WTC11 (cell line): ENCODE results near the gene WFDC1. TPM values are rescaled to one million over a fixed set of nuclear protein-coding genes. Genes with fewer than 3 reads are reported as not detected.

Source experiments
- ATAC-seq: fragments of 200-7000 bp; cut with Tn5 transposase; 2 replicates; pipeline ENCODE4 v1.10.0; 2021; ENCODE audit warnings: mild to moderate bottlenecking, moderate library complexity
- CTCF ChIA-PET: fragments of 300-600 bp; sonication (Branson Sonifier 250); formaldehyde crosslinking; loops from one replicate; lab custom pipeline; 2021; ENCODE audit warnings: antibody characterized with exemption; lab: Charles Lee
- POLR2A ChIA-PET: fragments of 350-600 bp; sonication (Branson Sonifier 250); formaldehyde crosslinking; loops from one replicate; lab custom pipeline; 2021; ENCODE audit warnings: antibody characterized with exemption; lab: Charles Lee
- DNase-seq: peaks from one replicate; pipeline ENCODE4 v3.0.0; 2021; ENCODE audit warnings: low spot score
- H3K27ac Mint-ChIP-seq: 2 replicates; pipeline ENCODE4 v1.8.0; 2021; ENCODE audit warnings: mixed read lengths
- H3K27me3 Mint-ChIP-seq: 2 replicates; pipeline ENCODE4 v1.8.0; 2021; ENCODE audit warnings: low read depth, mild to moderate bottlenecking, moderate library complexity, mixed read lengths
- H3K36me3 Mint-ChIP-seq: 2 replicates; pipeline ENCODE4 v1.8.0; 2021; ENCODE audit warnings: mixed read lengths
- H3K4me1 Mint-ChIP-seq: 2 replicates; pipeline ENCODE4 v1.8.0; 2022; ENCODE audit warnings: mixed read lengths
- H3K4me3 Mint-ChIP-seq: 2 replicates; pipeline ENCODE4 v1.8.0; 2021; ENCODE audit warnings: mild to moderate bottlenecking, moderate library complexity, mixed read lengths
- H3K9me3 Mint-ChIP-seq: 2 replicates; pipeline ENCODE4 v1.8.0; 2021; ENCODE audit warnings: mixed read lengths
- ELF4 ChIP-seq: sonication (generic); formaldehyde crosslinking; IDR thresholded peaks from 2 replicates; pipeline ENCODE4 v1.8.1; 2022; ENCODE audit warnings: low read depth, mild to moderate bottlenecking, moderate library complexity, missing genetic modification reagents
- ESRRA ChIP-seq: sonication (generic); formaldehyde crosslinking; IDR thresholded peaks from 2 replicates; pipeline ENCODE4 v1.8.1; 2022; ENCODE audit warnings: mild to moderate bottlenecking, missing genetic modification reagents, borderline replicate concordance
- FOXK1 ChIP-seq: sonication (generic); formaldehyde crosslinking; IDR thresholded peaks from 2 replicates; pipeline ENCODE4 v1.8.0; 2022; ENCODE audit warnings: mild to moderate bottlenecking, moderate library complexity, missing genetic modification reagents
- JUN ChIP-seq: sonication (generic); formaldehyde crosslinking; IDR thresholded peaks from 2 replicates; pipeline ENCODE4 v1.8.0; 2023; ENCODE audit warnings: mild to moderate bottlenecking, missing genetic modification reagents
- MXD4 ChIP-seq: fragments of 250-450 bp; sonication (Bioruptor Pico); IDR thresholded peaks from 2 replicates; pipeline ENCODE4 v1.8.0; 2021; ENCODE audit warnings: mild to moderate bottlenecking, moderate library complexity, borderline replicate concordance
- OVOL2 ChIP-seq: fragments of 250-450 bp; sonication (Bioruptor Pico); IDR thresholded peaks from 2 replicates; pipeline ENCODE4 v1.9.0; 2021; ENCODE audit warnings: mild to moderate bottlenecking, borderline replicate concordance
- ZNF121 ChIP-seq: sonication (generic); formaldehyde crosslinking; IDR thresholded peaks from 2 replicates; pipeline ENCODE4 v1.8.0; 2023; ENCODE audit warnings: missing genetic modification reagents
- ZNF138 ChIP-seq: sonication (generic); formaldehyde crosslinking; conservative IDR thresholded peaks from 2 replicates; pipeline ENCODE4 v1.8.1; 2022; ENCODE audit warnings: mild to moderate bottlenecking, moderate library complexity, missing genetic modification reagents
- ZNF423 ChIP-seq: fragments of 250-450 bp; sonication (Bioruptor Pico); IDR thresholded peaks from 2 replicates; pipeline ENCODE4 v2.1.2; 2022; ENCODE audit warnings: mild to moderate bottlenecking, moderate library complexity
- total RNA-seq: library from RNA; stranded (reverse); gene quantifications from 3 replicates; pipeline ENCODE4 v1.2.3, GENCODE V29; 2021
- TF ChIP-seq, protein P1 (sequence below): fragments of 250-450 bp; sonication (Bioruptor Pico); IDR thresholded peaks from 2 replicates; pipeline ENCODE4 v1.9.0; 2021; ENCODE audit warnings: mild to moderate bottlenecking
- TF ChIP-seq, protein P2 (sequence below): sonication (generic); formaldehyde crosslinking; IDR thresholded peaks from 2 replicates; pipeline ENCODE4 v1.8.1; 2023; ENCODE audit warnings: mild to moderate bottlenecking, missing genetic modification reagents
- TF ChIP-seq, protein P3 (sequence below): sonication (generic); formaldehyde crosslinking; IDR thresholded peaks from 2 replicates; pipeline ENCODE4 v1.8.1; 2023; ENCODE audit warnings: mild to moderate bottlenecking, missing genetic modification reagents
- TF ChIP-seq, protein P4 (sequence below): sonication (generic); formaldehyde crosslinking; IDR thresholded peaks from 2 replicates; pipeline ENCODE4 v1.8.1; 2023; ENCODE audit warnings: mild to moderate bottlenecking, moderate library complexity, missing genetic modification reagents
- TF ChIP-seq, protein P5 (sequence below): sonication (generic); formaldehyde crosslinking; IDR thresholded peaks from 2 replicates; pipeline ENCODE4 v1.8.1; 2023; ENCODE audit warnings: mild to moderate bottlenecking, missing genetic modification reagents, moderate library complexity
- TF ChIP-seq, protein P6 (sequence below): fragments of 250-450 bp; sonication (Bioruptor Pico); IDR thresholded peaks from 2 replicates; pipeline ENCODE4 v1.9.0; 2021; ENCODE audit warnings: mild to moderate bottlenecking, borderline replicate concordance
- TF ChIP-seq, protein P7 (sequence below): sonication (generic); formaldehyde crosslinking; IDR thresholded peaks from 2 replicates; pipeline ENCODE4 v1.8.0; 2022; ENCODE audit warnings: mild to moderate bottlenecking, missing genetic modification reagents

The WFDC1 gene
- total RNA-seq, 1 experiment from 2014 or later, result 0.50 TPM

DNA sequence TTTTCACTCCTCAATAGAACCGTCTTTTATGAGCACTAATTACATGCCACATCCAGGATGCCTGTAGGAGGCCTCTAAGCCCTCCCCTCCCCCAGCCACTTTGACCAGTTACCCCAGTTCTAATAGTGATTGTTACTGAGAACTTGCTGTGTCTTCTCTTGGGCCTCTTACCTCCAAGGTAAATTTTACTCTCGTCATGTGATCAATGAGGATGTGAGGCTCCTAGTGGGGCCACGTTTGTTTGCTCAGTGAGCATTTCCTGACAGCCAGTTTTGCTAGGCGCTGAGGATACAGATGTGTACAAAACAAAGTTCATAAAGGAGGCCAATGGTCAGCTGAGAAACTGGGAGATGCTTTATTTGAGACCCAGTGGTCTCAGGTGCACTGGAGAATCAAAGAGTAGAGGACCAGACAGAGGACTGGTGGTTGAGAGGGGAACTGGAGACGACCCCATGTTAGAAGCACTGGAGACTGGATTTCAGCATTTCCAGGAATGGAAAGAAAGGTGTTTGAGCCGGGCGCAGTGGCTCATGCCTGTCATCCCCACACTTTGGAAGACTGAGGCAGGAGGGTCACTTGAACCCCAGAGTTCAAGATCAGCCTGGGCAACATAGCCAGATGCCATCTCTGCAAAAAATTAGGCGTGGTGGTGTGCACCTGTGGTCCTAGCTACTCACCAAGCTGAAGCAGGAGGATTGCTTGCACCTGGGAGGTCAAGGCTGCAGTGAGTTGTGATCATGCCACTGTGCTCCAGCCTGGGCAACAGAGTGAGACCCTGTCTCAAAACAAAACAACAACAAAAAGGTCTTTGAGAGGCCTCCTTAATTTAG is 76.3 kb downstream of the WFDC1 start (continued):
- TF ChIP-seq, protein P1, sequence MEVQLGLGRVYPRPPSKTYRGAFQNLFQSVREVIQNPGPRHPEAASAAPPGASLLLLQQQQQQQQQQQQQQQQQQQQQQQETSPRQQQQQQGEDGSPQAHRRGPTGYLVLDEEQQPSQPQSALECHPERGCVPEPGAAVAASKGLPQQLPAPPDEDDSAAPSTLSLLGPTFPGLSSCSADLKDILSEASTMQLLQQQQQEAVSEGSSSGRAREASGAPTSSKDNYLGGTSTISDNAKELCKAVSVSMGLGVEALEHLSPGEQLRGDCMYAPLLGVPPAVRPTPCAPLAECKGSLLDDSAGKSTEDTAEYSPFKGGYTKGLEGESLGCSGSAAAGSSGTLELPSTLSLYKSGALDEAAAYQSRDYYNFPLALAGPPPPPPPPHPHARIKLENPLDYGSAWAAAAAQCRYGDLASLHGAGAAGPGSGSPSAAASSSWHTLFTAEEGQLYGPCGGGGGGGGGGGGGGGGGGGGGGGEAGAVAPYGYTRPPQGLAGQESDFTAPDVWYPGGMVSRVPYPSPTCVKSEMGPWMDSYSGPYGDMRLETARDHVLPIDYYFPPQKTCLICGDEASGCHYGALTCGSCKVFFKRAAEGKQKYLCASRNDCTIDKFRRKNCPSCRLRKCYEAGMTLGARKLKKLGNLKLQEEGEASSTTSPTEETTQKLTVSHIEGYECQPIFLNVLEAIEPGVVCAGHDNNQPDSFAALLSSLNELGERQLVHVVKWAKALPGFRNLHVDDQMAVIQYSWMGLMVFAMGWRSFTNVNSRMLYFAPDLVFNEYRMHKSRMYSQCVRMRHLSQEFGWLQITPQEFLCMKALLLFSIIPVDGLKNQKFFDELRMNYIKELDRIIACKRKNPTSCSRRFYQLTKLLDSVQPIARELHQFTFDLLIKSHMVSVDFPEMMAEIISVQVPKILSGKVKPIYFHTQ (CRISPR knock-in tag), result no peak
- TF ChIP-seq ZNF423 (CRISPR knock-in tag) (no peak), JUN (CRISPR knock-in tag) (no peak), ESRRA (CRISPR knock-in tag) (no peak), ZNF121 (CRISPR knock-in tag) (peak; percentile 93)
- TF ChIP-seq, protein P2, sequence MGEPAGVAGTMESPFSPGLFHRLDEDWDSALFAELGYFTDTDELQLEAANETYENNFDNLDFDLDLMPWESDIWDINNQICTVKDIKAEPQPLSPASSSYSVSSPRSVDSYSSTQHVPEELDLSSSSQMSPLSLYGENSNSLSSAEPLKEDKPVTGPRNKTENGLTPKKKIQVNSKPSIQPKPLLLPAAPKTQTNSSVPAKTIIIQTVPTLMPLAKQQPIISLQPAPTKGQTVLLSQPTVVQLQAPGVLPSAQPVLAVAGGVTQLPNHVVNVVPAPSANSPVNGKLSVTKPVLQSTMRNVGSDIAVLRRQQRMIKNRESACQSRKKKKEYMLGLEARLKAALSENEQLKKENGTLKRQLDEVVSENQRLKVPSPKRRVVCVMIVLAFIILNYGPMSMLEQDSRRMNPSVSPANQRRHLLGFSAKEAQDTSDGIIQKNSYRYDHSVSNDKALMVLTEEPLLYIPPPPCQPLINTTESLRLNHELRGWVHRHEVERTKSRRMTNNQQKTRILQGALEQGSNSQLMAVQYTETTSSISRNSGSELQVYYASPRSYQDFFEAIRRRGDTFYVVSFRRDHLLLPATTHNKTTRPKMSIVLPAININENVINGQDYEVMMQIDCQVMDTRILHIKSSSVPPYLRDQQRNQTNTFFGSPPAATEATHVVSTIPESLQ, result no peak
- TF ChIP-seq, protein P3, sequence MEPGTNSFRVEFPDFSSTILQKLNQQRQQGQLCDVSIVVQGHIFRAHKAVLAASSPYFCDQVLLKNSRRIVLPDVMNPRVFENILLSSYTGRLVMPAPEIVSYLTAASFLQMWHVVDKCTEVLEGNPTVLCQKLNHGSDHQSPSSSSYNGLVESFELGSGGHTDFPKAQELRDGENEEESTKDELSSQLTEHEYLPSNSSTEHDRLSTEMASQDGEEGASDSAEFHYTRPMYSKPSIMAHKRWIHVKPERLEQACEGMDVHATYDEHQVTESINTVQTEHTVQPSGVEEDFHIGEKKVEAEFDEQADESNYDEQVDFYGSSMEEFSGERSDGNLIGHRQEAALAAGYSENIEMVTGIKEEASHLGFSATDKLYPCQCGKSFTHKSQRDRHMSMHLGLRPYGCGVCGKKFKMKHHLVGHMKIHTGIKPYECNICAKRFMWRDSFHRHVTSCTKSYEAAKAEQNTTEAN, result no peak
- TF ChIP-seq, protein P4, sequence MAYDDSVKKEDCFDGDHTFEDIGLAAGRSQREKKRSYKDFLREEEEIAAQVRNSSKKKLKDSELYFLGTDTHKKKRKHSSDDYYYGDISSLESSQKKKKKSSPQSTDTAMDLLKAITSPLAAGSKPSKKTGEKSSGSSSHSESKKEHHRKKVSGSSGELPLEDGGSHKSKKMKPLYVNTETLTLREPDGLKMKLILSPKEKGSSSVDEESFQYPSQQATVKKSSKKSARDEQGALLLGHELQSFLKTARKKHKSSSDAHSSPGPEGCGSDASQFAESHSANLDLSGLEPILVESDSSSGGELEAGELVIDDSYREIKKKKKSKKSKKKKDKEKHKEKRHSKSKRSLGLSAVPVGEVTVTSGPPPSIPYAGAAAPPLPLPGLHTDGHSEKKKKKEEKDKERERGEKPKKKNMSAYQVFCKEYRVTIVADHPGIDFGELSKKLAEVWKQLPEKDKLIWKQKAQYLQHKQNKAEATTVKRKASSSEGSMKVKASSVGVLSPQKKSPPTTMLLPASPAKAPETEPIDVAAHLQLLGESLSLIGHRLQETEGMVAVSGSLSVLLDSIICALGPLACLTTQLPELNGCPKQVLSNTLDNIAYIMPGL (CRISPR knock-in tag), result no peak
- TF ChIP-seq, protein P5, sequence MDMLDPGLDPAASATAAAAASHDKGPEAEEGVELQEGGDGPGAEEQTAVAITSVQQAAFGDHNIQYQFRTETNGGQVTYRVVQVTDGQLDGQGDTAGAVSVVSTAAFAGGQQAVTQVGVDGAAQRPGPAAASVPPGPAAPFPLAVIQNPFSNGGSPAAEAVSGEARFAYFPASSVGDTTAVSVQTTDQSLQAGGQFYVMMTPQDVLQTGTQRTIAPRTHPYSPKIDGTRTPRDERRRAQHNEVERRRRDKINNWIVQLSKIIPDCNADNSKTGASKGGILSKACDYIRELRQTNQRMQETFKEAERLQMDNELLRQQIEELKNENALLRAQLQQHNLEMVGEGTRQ (CRISPR knock-in tag), result peak; percentile 35; the same call in 1 of the 2 replicates

DNA sequence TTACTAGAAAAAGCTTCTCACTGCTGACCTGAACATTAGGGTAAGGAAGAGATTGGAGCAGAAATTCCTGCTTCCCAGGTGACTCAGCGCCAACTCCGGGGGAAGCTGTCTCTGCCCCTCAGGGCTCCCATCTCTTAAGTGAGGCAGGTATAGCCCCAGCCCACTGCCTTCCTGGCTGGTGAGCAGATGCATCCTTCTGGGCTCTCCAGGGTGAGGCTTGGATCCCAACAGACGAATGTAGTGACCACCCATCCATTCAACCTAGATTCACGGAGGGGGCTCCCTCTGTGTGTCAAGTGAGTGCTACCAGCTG is 76.8 kb downstream of the WFDC1 start:
- CTCF ChIA-PET, result no interaction called here
- no peak overlapping the region for H3K4me3 Mint-ChIP-seq
- H3K27me3 Mint-ChIP-seq, result peaks cover 29% of the 10 kb centered on the region
- POLR2A ChIA-PET, result no interaction called here
- H3K4me1 Mint-ChIP-seq, result peaks cover 30% of the 10 kb centered on the region
- H3K27ac Mint-ChIP-seq, result no peak overlapping the region
- DNase-seq (no peak), ATAC-seq (no peak)
- H3K9me3 Mint-ChIP-seq, result no peaks in the 10 kb centered on the region
- H3K36me3 Mint-ChIP-seq, result no peaks in the 10 kb centered on the region
- TF ChIP-seq FOXK1 (CRISPR knock-in tag) (no peak), ELF4 (CRISPR knock-in tag) (no peak), MXD4 (CRISPR knock-in tag) (no peak), ZNF138 (CRISPR knock-in tag) (no peak), OVOL2 (no peak)
- TF ChIP-seq, protein P2, result no peak
- TF ChIP-seq, protein P6, sequence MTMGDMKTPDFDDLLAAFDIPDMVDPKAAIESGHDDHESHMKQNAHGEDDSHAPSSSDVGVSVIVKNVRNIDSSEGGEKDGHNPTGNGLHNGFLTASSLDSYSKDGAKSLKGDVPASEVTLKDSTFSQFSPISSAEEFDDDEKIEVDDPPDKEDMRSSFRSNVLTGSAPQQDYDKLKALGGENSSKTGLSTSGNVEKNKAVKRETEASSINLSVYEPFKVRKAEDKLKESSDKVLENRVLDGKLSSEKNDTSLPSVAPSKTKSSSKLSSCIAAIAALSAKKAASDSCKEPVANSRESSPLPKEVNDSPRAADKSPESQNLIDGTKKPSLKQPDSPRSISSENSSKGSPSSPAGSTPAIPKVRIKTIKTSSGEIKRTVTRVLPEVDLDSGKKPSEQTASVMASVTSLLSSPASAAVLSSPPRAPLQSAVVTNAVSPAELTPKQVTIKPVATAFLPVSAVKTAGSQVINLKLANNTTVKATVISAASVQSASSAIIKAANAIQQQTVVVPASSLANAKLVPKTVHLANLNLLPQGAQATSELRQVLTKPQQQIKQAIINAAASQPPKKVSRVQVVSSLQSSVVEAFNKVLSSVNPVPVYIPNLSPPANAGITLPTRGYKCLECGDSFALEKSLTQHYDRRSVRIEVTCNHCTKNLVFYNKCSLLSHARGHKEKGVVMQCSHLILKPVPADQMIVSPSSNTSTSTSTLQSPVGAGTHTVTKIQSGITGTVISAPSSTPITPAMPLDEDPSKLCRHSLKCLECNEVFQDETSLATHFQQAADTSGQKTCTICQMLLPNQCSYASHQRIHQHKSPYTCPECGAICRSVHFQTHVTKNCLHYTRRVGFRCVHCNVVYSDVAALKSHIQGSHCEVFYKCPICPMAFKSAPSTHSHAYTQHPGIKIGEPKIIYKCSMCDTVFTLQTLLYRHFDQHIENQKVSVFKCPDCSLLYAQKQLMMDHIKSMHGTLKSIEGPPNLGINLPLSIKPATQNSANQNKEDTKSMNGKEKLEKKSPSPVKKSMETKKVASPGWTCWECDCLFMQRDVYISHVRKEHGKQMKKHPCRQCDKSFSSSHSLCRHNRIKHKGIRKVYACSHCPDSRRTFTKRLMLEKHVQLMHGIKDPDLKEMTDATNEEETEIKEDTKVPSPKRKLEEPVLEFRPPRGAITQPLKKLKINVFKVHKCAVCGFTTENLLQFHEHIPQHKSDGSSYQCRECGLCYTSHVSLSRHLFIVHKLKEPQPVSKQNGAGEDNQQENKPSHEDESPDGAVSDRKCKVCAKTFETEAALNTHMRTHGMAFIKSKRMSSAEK (CRISPR knock-in tag), result no peak
- TF ChIP-seq, protein P7, sequence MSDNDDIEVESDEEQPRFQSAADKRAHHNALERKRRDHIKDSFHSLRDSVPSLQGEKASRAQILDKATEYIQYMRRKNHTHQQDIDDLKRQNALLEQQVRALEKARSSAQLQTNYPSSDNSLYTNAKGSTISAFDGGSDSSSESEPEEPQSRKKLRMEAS, result no peak
